MM.1S (cell line): Measurements from ENCODE around the gene TERC.
"Not testable (repeated sequence)": the region's sequence is repeated elsewhere in the genome, so short reads cannot be mapped to it uniquely, and the experiment has no call there.

Experiments
- DNase-seq: peaks from one replicate; pipeline ENCODE4 v3.0.0-alpha.2; 2015
- H2AFZ ChIP-seq: fragments of 300-600 bp; sonication (generic); 2 replicates; pipeline ENCODE4 v1.6.0; 2016; ENCODE audit warnings: antibody characterized with exemption, low read length
- H3F3A ChIP-seq: fragments of 300-600 bp; sonication (generic); 2 replicates; pipeline ENCODE4 v1.6.1; 2016; ENCODE audit warnings: mild to moderate bottlenecking, antibody characterized with exemption, low read length, moderate library complexity, mixed read lengths; ENCODE audit not compliant: insufficient read depth
- H3K27ac ChIP-seq: fragments of 300-600 bp; sonication (generic); 2 replicates; pipeline ENCODE4 v1.5.1; 2016; ENCODE audit warnings: mild to moderate bottlenecking, low read length
- H3K27me3 ChIP-seq: fragments of 300-600 bp; sonication (generic); replicated peaks from 2 replicates; pipeline ENCODE4 v1.6.0; 2016; ENCODE audit warnings: low read length; ENCODE audit not compliant: insufficient read depth
- H3K36me3 ChIP-seq: fragments of 300-600 bp; sonication (generic); replicated peaks from 2 replicates; pipeline ENCODE4 v1.6.1; 2016; ENCODE audit warnings: mild to moderate bottlenecking, low read length, mixed read lengths; ENCODE audit not compliant: insufficient read depth
- H3K4me1 ChIP-seq: fragments of 300-600 bp; sonication (generic); 2 replicates; pipeline ENCODE4 v1.6.1; 2016; ENCODE audit warnings: low read length, mixed read lengths
- H3K4me2 ChIP-seq: fragments of 300-600 bp; sonication (generic); 2 replicates; pipeline ENCODE4 v1.6.0; 2016; ENCODE audit warnings: low read depth, low read length
- H3K4me3 ChIP-seq: fragments of 300-600 bp; sonication (generic); 2 replicates; pipeline ENCODE4 v1.5.1; 2016; ENCODE audit warnings: low read length, mixed read lengths
- H3K79me2 ChIP-seq: fragments of 300-600 bp; sonication (generic); 2 replicates; pipeline ENCODE4 v1.6.1; 2016; ENCODE audit warnings: mixed run types, low read length, mixed read lengths
- H3K9ac ChIP-seq: fragments of 300-600 bp; sonication (generic); 2 replicates; pipeline ENCODE4 v1.6.1; 2016; ENCODE audit warnings: low read length, mixed read lengths
- H3K9me2 ChIP-seq: fragments of 300-600 bp; sonication (generic); replicated peaks from 2 replicates; pipeline ENCODE4 v1.6.1; 2016; ENCODE audit warnings: mild to moderate bottlenecking, low read length, mixed read lengths; ENCODE audit not compliant: insufficient read depth
- H3K9me3 ChIP-seq: fragments of 300-600 bp; sonication (generic); replicated peaks from 2 replicates; pipeline ENCODE4 v1.6.1; 2016; ENCODE audit warnings: mild to moderate bottlenecking, low read length, mixed read lengths; ENCODE audit not compliant: insufficient read depth
- H4K20me1 ChIP-seq: fragments of 300-600 bp; sonication (generic); 2 replicates; pipeline ENCODE4 v1.6.1; 2016; ENCODE audit warnings: mild to moderate bottlenecking, low read length, moderate library complexity, mixed read lengths; ENCODE audit not compliant: insufficient read depth
- EZH2 ChIP-seq: fragments of 300-600 bp; sonication (generic); optimal IDR thresholded peaks from 2 replicates; pipeline ENCODE3; 2017; ENCODE audit warnings: low read depth, mild to moderate bottlenecking, antibody characterized with exemption, low read length, mixed read lengths
- EZH2phosphoT487 ChIP-seq: fragments of 300-600 bp; sonication (generic); IDR thresholded peaks from 2 replicates; pipeline ENCODE4 v1.6.1; 2018; ENCODE audit warnings: antibody characterized with exemption, low read length
- TF ChIP-seq, protein P1 (sequence below): fragments of 300-600 bp; sonication (generic); IDR thresholded peaks from 2 replicates; pipeline ENCODE4 v1.5.1; 2016; ENCODE audit warnings: antibody characterized with exemption, low read length, mixed read lengths

Gene TERC

DNA sequence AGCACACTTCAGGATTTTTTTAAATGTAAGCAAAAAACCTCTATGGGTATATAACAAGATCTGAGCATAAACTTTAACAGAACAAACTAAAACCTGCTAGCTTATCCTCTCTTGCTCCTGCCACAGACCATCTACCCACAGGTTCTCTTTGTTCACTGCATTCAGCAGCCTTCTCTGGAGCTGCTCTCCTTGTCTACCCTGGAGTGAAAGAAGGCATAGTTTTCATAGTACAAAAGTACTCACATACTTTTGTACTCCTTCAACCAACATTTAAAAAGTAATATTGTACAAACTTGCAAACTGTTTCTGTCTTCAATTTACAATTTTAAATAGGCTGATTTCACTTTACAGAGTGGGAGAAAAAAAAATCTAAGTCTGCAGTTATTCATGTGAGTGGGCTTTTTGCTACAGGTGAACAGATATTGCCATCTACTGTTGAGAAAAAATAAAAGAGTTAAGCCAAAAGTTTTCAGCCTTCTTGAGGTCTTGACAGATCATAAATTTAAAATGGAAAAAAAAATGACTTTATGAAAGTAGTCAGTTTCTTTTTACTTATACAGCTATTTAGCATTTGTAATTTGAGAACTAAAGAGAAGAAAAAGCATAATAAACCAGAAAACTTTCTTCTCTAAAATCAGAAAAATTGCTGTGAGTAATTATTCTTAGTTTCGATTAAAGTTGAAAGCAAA lies 20.4 kb downstream of the TERC start:
- Histone ChIP-seq H3K9me2 (no peaks in the 10 kb centered on the region), H3K27ac (no peak overlapping the region), H3K79me2 (no peaks in the 10 kb centered on the region), H3K27me3 (no peaks in the 10 kb centered on the region), H3K36me3 (no peaks in the 10 kb centered on the region), H4K20me1 (no peaks in the 10 kb centered on the region), H3K9me3 (no peaks in the 10 kb centered on the region), H2AFZ (no peak overlapping the region), H3K4me3 (no peak overlapping the region), H3K4me2 (no peak overlapping the region), H3K4me1 (peaks cover 14% of the 10 kb centered on the region), H3F3A (peaks cover 9% of the 10 kb centered on the region; the same call in 1 of the 2 replicates), H3K9ac (no peak overlapping the region)
- TF ChIP-seq EZH2phosphoT487, result no peak
- TF ChIP-seq, protein P1, sequence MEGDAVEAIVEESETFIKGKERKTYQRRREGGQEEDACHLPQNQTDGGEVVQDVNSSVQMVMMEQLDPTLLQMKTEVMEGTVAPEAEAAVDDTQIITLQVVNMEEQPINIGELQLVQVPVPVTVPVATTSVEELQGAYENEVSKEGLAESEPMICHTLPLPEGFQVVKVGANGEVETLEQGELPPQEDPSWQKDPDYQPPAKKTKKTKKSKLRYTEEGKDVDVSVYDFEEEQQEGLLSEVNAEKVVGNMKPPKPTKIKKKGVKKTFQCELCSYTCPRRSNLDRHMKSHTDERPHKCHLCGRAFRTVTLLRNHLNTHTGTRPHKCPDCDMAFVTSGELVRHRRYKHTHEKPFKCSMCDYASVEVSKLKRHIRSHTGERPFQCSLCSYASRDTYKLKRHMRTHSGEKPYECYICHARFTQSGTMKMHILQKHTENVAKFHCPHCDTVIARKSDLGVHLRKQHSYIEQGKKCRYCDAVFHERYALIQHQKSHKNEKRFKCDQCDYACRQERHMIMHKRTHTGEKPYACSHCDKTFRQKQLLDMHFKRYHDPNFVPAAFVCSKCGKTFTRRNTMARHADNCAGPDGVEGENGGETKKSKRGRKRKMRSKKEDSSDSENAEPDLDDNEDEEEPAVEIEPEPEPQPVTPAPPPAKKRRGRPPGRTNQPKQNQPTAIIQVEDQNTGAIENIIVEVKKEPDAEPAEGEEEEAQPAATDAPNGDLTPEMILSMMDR, result peak; percentile 53
- DNase-seq, result no peak

DNA sequence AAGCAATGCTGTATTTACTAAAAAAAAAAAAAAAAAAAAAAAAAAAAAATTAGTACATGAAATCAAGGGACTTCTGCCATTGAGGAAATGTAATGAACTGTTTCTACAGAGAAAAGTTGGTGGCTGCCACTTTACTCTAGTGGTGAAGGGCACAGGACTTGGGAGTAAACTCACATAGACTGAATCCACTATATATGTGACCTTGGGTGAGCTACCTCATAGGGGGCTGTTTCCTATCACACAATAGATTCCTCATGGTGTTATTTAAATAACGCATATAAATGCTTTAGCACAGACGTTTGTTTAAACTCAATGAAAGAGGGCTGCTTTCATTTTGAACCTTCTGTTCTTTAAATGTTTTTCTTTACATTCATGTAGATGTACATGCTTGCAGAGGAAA lies 25.8 kb downstream of the TERC start:
- H3F3A ChIP-seq, result no peaks in the 10 kb centered on the region
- no peak for DNase-seq

DNA sequence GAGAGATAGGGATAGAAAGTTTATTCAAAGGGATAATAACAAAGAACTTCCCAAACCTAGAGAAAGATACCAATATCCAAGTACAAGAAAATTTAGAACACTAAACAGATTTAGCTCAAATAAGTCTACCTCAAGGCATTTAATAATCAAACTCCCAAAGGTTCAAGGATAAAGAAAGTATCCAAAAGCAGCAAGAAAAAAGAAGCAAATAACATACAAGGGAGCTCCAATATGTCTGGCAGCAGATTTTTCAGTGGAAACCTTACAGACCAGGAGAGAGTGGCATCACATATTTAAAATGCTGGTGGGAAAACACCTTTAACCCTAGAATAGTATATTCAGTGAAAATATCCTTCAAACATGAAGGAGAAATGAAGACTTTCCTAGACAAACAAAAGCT lies 33.0 kb downstream of the TERC start:
- not testable (repeated sequence) for H3K4me1 ChIP-seq, H3F3A ChIP-seq, H3K27ac ChIP-seq, H3K36me3 ChIP-seq, H3K79me2 ChIP-seq, H3K4me2 ChIP-seq, H3K9me3 ChIP-seq, H4K20me1 ChIP-seq, DNase-seq, H3K9me2 ChIP-seq, H2AFZ ChIP-seq, H3K4me3 ChIP-seq, H3K27me3 ChIP-seq, H3K9ac ChIP-seq

More for the DNA sequence above, 25.8 kb downstream of the TERC start:
- Histone ChIP-seq H3K4me1 (no peaks in the 10 kb centered on the region), H3K79me2 (no peaks in the 10 kb centered on the region), H3K27me3 (no peaks in the 10 kb centered on the region), H3K9me3 (no peaks in the 10 kb centered on the region), H3K36me3 (no peaks in the 10 kb centered on the region), H2AFZ (no peak overlapping the region), H3K4me3 (no peak overlapping the region), H3K4me2 (no peak overlapping the region), H3K27ac (no peak overlapping the region), H3K9ac (no peak overlapping the region), H4K20me1 (no peaks in the 10 kb centered on the region), H3K9me2 (no peaks in the 10 kb centered on the region)
- TF ChIP-seq EZH2 (no peak), EZH2phosphoT487 (no peak)
- TF ChIP-seq, protein P1, result no peak

DNA sequence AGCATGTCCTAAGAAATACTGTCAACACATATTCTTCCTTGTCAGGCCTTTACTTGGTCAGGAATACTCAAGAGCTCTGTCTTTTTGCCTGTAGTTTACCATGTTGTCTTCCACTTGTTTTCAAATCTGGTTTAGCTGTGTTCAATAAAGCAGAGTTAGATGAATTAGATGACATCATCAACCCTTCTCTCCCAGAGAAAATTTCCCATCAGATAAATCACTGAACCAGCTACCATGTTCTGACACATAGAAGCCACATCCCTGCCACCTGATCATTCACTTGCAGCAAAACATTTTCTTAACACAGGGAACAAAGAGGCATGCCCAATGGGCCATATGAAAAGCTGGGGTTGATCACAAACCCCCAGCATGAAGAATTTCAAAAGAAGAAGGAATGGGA lies 42.1 kb downstream of the TERC start:
- no peaks in the 10 kb centered on the region for H3K9me2 ChIP-seq
- H3K4me3 ChIP-seq, result no peak overlapping the region
- H3F3A ChIP-seq, result no peaks in the 10 kb centered on the region
- no peaks in the 10 kb centered on the region for H3K36me3 ChIP-seq
- H3K27me3 ChIP-seq, result no peaks in the 10 kb centered on the region
- no peaks in the 10 kb centered on the region for H3K79me2 ChIP-seq
- H3K4me2 ChIP-seq, result no peak overlapping the region
- DNase-seq, result no peak
- H2AFZ ChIP-seq, result no peak overlapping the region
- H3K4me1 ChIP-seq, result no peaks in the 10 kb centered on the region
- no peaks in the 10 kb centered on the region for H4K20me1 ChIP-seq
- H3K9me3 ChIP-seq, result no peaks in the 10 kb centered on the region
- no peak overlapping the region for H3K27ac ChIP-seq
- no peak overlapping the region for H3K9ac ChIP-seq
- TF ChIP-seq EZH2phosphoT487 (no peak), EZH2 (no peak)
- TF ChIP-seq, protein P1, result no peak

DNA sequence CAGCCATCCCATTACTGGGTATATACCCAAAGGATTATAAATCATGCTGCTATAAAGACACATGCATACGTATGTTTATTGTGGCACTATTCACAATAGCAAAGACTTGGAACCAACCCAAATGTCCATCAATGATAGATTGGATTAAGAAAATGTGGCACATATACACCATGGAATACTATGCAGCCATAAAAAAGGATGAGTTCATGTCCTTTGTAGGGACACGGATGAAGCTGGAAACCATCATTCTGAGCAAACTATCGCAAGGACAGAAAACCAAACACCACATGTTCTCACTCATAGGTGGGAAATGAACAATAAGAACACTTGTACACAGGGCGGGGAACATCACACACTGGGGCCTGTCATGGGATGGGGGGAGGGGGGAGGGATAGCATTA lies 46.4 kb downstream of the TERC start:
- not testable (repeated sequence) for H3K9me2 ChIP-seq, H3K9me3 ChIP-seq, H3K27ac ChIP-seq

More for the DNA sequence above, 46.4 kb downstream of the TERC start:
- H4K20me1 ChIP-seq, H3K27me3 ChIP-seq, H3F3A ChIP-seq, H3K4me3 ChIP-seq, H3K9ac ChIP-seq, H2AFZ ChIP-seq, H3K79me2 ChIP-seq, DNase-seq, H3K4me1 ChIP-seq, H3K36me3 ChIP-seq, H3K4me2 ChIP-seq: not testable (repeated sequence)
